HEK293 (cell line): ENCODE results near the gene IGSF9B.

Experiments used
- CTCF ChIA-PET: fragments of 350-600 bp; formaldehyde crosslinking; extraction: SDS; loops from one replicate; lab custom pipeline; 2021; ENCODE audit warnings: antibody characterized with exemption; lab: Yijun Ruan, JAX
- POLR2A ChIA-PET: fragments of 300-600 bp; formaldehyde crosslinking; extraction: SDS; loops from one replicate; lab custom pipeline; 2020; ENCODE audit warnings: antibody characterized with exemption, inconsistent platforms; lab: Yijun Ruan, JAX
- H3K27ac ChIP-seq: fragments of 200-500 bp; sonication (Bioruptor generic); 2 replicates; pipeline ENCODE4 v1.5.1; 2014; ENCODE audit warnings: low read depth, low read length, control low read depth, inconsistent platforms; ENCODE audit errors: extremely low read depth
- H3K36me3 ChIP-seq, 2 experiments: fragments of 200-500 bp in 1 of 2; sonication (Bioruptor generic) in 1 of 2; 1 replicate in 1 of 2; 2 replicates in 1 of 2; pipeline ENCODE4 v1.5.1; 2014 to 2017; ENCODE audit warnings: inconsistent platforms in 2 of 2, low read length in 2 of 2; ENCODE audit not compliant: control insufficient read depth in 2 of 2, insufficient read depth in 1 of 2
- H3K4me1 ChIP-seq: fragments of 200-500 bp; sonication (Bioruptor generic); 2 replicates; pipeline ENCODE4 v1.5.1; 2014; ENCODE audit warnings: mild to moderate bottlenecking, low read length, inconsistent platforms; ENCODE audit not compliant: control insufficient read depth, insufficient read depth
- H3K4me3 ChIP-seq: 2 replicates; pipeline ENCODE4 v1.5.1; 2011; ENCODE audit warnings: low read depth, mild to moderate bottlenecking, control low read depth, low read length, moderate library complexity
- H3K9me3 ChIP-seq: fragments of 200-500 bp; sonication (Bioruptor generic); 2 replicates; pipeline ENCODE4 v1.5.1; 2014; ENCODE audit warnings: low read depth, low read length, inconsistent platforms; ENCODE audit not compliant: control insufficient read depth, insufficient read depth
- FEZF1 ChIP-seq: fragments of 450-650 bp; formaldehyde crosslinking; IDR thresholded peaks from 2 replicates; pipeline ENCODE4 v1.5.1; 2016; ENCODE audit warnings: missing biosample characterization, missing genetic modification characterization
- GLIS2 ChIP-seq: fragments of 450-650 bp; formaldehyde crosslinking; IDR thresholded peaks from 2 replicates; pipeline ENCODE4 v1.5.1; 2016; ENCODE audit warnings: missing biosample characterization, missing genetic modification characterization
- YY2 ChIP-seq: fragments of 450-650 bp; formaldehyde crosslinking; IDR thresholded peaks from 2 replicates; pipeline ENCODE4 v1.5.1; 2016; ENCODE audit warnings: missing biosample characterization, missing genetic modification characterization
- ZBTB17 ChIP-seq: fragments of 450-650 bp; formaldehyde crosslinking; IDR thresholded peaks from 2 replicates; pipeline ENCODE4 v1.5.1; 2016; ENCODE audit warnings: missing biosample characterization, missing genetic modification characterization
- ZBTB8A ChIP-seq: fragments of 450-650 bp; formaldehyde crosslinking; IDR thresholded peaks from 2 replicates; pipeline ENCODE4 v1.5.1; 2016; ENCODE audit warnings: missing biosample characterization, missing genetic modification characterization
- ZNF146 ChIP-seq: fragments of 450-650 bp; formaldehyde crosslinking; IDR thresholded peaks from 2 replicates; pipeline ENCODE4 v1.5.1; 2016; ENCODE audit warnings: missing biosample characterization, missing genetic modification characterization
- ZNF280C ChIP-seq: fragments of 450-650 bp; formaldehyde crosslinking; IDR thresholded peaks from 2 replicates; pipeline ENCODE4 v1.5.1; 2016; ENCODE audit warnings: missing biosample characterization, missing genetic modification characterization
- ZNF302 ChIP-seq: fragments of 450-650 bp; formaldehyde crosslinking; IDR thresholded peaks from 2 replicates; pipeline ENCODE4 v1.5.1; 2016; ENCODE audit warnings: missing biosample characterization, missing genetic modification characterization, low read depth
- ZNF335 ChIP-seq: fragments of 450-650 bp; formaldehyde crosslinking; conservative IDR thresholded peaks from 2 replicates; pipeline ENCODE4 v1.5.1; 2016; ENCODE audit warnings: missing biosample characterization, missing genetic modification characterization
- ZNF350 ChIP-seq: fragments of 450-650 bp; formaldehyde crosslinking; IDR thresholded peaks from 2 replicates; pipeline ENCODE4 v1.5.0; 2017; ENCODE audit warnings: missing biosample characterization, mild to moderate bottlenecking, missing genetic modification characterization
- ZNF354C ChIP-seq: fragments of 450-650 bp; formaldehyde crosslinking; IDR thresholded peaks from 2 replicates; pipeline ENCODE4 v1.5.1; 2016; ENCODE audit warnings: missing biosample characterization, missing genetic modification characterization, low read depth, borderline replicate concordance
- ZNF37A ChIP-seq: fragments of 450-650 bp; IDR thresholded peaks from 2 replicates; pipeline ENCODE4 v1.5.1; 2018; ENCODE audit warnings: missing biosample characterization, missing genetic modification characterization
- ZNF426 ChIP-seq: fragments of 450-650 bp; formaldehyde crosslinking; IDR thresholded peaks from 2 replicates; pipeline ENCODE4 v1.5.1; 2017; ENCODE audit warnings: missing biosample characterization, missing genetic modification characterization, mild to moderate bottlenecking, inconsistent platforms, moderate library complexity
- ZNF449 ChIP-seq: fragments of 450-650 bp; formaldehyde crosslinking; IDR thresholded peaks from 2 replicates; pipeline ENCODE4 v1.5.1; 2017; ENCODE audit warnings: missing biosample characterization, mild to moderate bottlenecking, missing genetic modification characterization, moderate library complexity
- ZNF510 ChIP-seq: fragments of 450-650 bp; formaldehyde crosslinking; IDR thresholded peaks from 2 replicates; pipeline ENCODE4 v1.5.1; 2018; ENCODE audit warnings: mild to moderate bottlenecking, missing genetic modification characterization, missing biosample characterization; ENCODE audit not compliant: insufficient replicate concordance
- ZNF521 ChIP-seq: fragments of 450-650 bp; formaldehyde crosslinking; IDR thresholded peaks from 2 replicates; pipeline ENCODE4 v1.5.1; 2017; ENCODE audit warnings: missing biosample characterization, mild to moderate bottlenecking, missing genetic modification characterization
- ZNF558 ChIP-seq: fragments of 450-650 bp; formaldehyde crosslinking; IDR thresholded peaks from 2 replicates; pipeline ENCODE4 v1.5.1; 2016; ENCODE audit warnings: missing biosample characterization, missing genetic modification characterization
- ZNF639 ChIP-seq: fragments of 450-650 bp; formaldehyde crosslinking; IDR thresholded peaks from 2 replicates; pipeline ENCODE4 v1.5.1; 2016; ENCODE audit warnings: missing biosample characterization, missing genetic modification characterization
- ZSCAN30 ChIP-seq: fragments of 450-650 bp; IDR thresholded peaks from 2 replicates; pipeline ENCODE4 v1.5.1; 2018; ENCODE audit warnings: missing biosample characterization, mild to moderate bottlenecking, missing genetic modification characterization, moderate library complexity

The IGSF9B gene

GRCh38 chr11:133931449-133932060 lies 25.2 kb downstream of the IGSF9B start:
- CTCF ChIA-PET: interaction anchor here (0.6 to 0.9 kb wide), 2 partner anchors 17 to 103 kb away, joined by 3 to 5 read pairs; no protein-coding TSS in a partner anchor
- peaks cover 0 to 4% of the 10 kb centered on the region in 2 experiments; a peak in 1 of 3 replicates for H3K36me3 ChIP-seq
- H3K27ac ChIP-seq: no peak overlapping the region
- no peaks in the 10 kb centered on the region for H3K9me3 ChIP-seq
- no peaks in the 10 kb centered on the region for H3K4me1 ChIP-seq
- POLR2A ChIA-PET: no interaction called here
- TF ChIP-seq ZBTB8A: no peak
- TF ChIP-seq FEZF1: no peak
- no peak for TF ChIP-seq ZNF280C
- no peak for TF ChIP-seq ZNF426 (tag by site-specific recombination)
- TF ChIP-seq ZNF335 (tag by site-specific recombination): no peak
- TF ChIP-seq ZNF350: no peak
- no peak for TF ChIP-seq ZNF558 (tag by site-specific recombination)
- no peak for TF ChIP-seq ZNF510 (tag by site-specific recombination)
- H3K4me3 ChIP-seq: no peak overlapping the region

GRCh38 chr11:133930767-133931448 lies 25.9 kb downstream of the IGSF9B start:
- Histone ChIP-seq H3K36me3 (peaks cover 0 to 10% of the 10 kb centered on the region in 2 experiments; a peak in 1 of 3 replicates), H3K4me3 (no peak overlapping the region), H3K4me1 (no peaks in the 10 kb centered on the region), H3K9me3 (no peaks in the 10 kb centered on the region), H3K27ac (no peak overlapping the region)
- TF ChIP-seq ZNF639 (tag by site-specific recombination) (no peak), YY2 (no peak), GLIS2 (no peak), ZNF354C (no peak), ZNF302 (tag by site-specific recombination) (no peak), ZNF521 (tag by site-specific recombination) (no peak), ZSCAN30 (tag by site-specific recombination) (no peak)
- ChIA-PET POLR2A (no interaction called here), CTCF (interaction anchor here (0.6 to 0.9 kb wide), 4 partner anchors 17 to 115 kb away, joined by 3 to 5 read pairs (median 3); no protein-coding TSS in a partner anchor)

GRCh38 chr11:133930053-133930766 lies 26.6 kb downstream of the IGSF9B start:
- H3K4me1 ChIP-seq: no peaks in the 10 kb centered on the region
- H3K27ac ChIP-seq: no peak overlapping the region
- H3K9me3 ChIP-seq: no peaks in the 10 kb centered on the region
- peaks cover 0 to 17% of the 10 kb centered on the region in 2 experiments; a peak in 1 of 3 replicates for H3K36me3 ChIP-seq
- POLR2A ChIA-PET: no interaction called here
- no peak for TF ChIP-seq ZNF37A (tag by site-specific recombination)
- TF ChIP-seq ZBTB17 (tag by site-specific recombination): no peak
- TF ChIP-seq ZNF146: no peak
- TF ChIP-seq ZNF449: no peak
- TF ChIP-seq, all 188 proteins: peak for 0
- CTCF ChIA-PET: interaction anchor here (0.7 kb wide), 2 partner anchors 52 to 116 kb away, joined by 3 read pairs; no protein-coding TSS in a partner anchor
- no peak overlapping the region for H3K4me3 ChIP-seq
